Neural progenitor cell (in vitro differentiated cells): ENCODE results near the gene ARHGAP15. TPM values are rescaled to one million over a fixed set of nuclear protein-coding genes. Genes with fewer than 3 reads are reported as not detected.

Source experiments
- DNase-seq: peaks from one replicate; pipeline ENCODE4 v3.0.0-alpha.2; 2016; ENCODE audit warnings: low spot score
- H2AFZ ChIP-seq: fragments of 200-600 bp; sonication (generic); replicated peaks from 2 replicates; pipeline ENCODE4 v1.6.1; 2016; ENCODE audit warnings: antibody characterized with exemption
- H3F3A ChIP-seq: fragments of 200-600 bp; sonication (generic); 2 replicates; pipeline ENCODE4 v1.6.1; 2016; ENCODE audit warnings: antibody characterized with exemption, low read depth
- H3K27ac ChIP-seq: fragments of 200-600 bp; sonication (generic); 2 replicates; pipeline ENCODE4 v1.5.1; 2016; ENCODE audit warnings: mild to moderate bottlenecking
- H3K27me3 ChIP-seq: fragments of 200-600 bp; sonication (generic); 2 replicates; pipeline ENCODE4 v1.6.1; 2016; ENCODE audit warnings: mild to moderate bottlenecking, moderate library complexity
- H3K36me3 ChIP-seq: fragments of 200-600 bp; sonication (generic); 2 replicates; pipeline ENCODE4 v1.5.1; 2016
- H3K4me1 ChIP-seq: fragments of 200-600 bp; sonication (generic); 2 replicates; pipeline ENCODE4 v1.6.1; 2016; ENCODE audit warnings: mixed run types
- H3K4me2 ChIP-seq: fragments of 200-600 bp; sonication (generic); 2 replicates; pipeline ENCODE4 v1.6.1; 2016
- H3K4me3 ChIP-seq: fragments of 200-600 bp; sonication (generic); 2 replicates; pipeline ENCODE4 v1.5.1; 2016
- H3K79me2 ChIP-seq: fragments of 200-600 bp; sonication (generic); 2 replicates; pipeline ENCODE4 v1.6.1; 2016; ENCODE audit warnings: low read depth
- H3K9ac ChIP-seq: fragments of 200-600 bp; sonication (generic); 2 replicates; pipeline ENCODE4 v1.6.1; 2016
- H3K9me3 ChIP-seq: fragments of 200-600 bp; sonication (generic); 2 replicates; pipeline ENCODE4 v1.5.1; 2016; ENCODE audit warnings: low read depth
- H4K20me1 ChIP-seq: fragments of 200-600 bp; sonication (generic); 2 replicates; pipeline ENCODE4 v1.6.1; 2016; ENCODE audit warnings: low read depth
- H3K27ac Mint-ChIP-seq: 3 replicates; pipeline ENCODE4 v1.8.0; 2021; ENCODE audit warnings: mixed read lengths
- H3K27me3 Mint-ChIP-seq: 2 replicates; pipeline ENCODE4 v1.8.0; 2022; ENCODE audit warnings: low read depth, mild to moderate bottlenecking, inconsistent platforms, moderate library complexity, mixed read lengths; ENCODE audit not compliant: insufficient read depth
- H3K36me3 Mint-ChIP-seq: 3 replicates; pipeline ENCODE4 v1.8.0; 2021; ENCODE audit warnings: mixed read lengths
- H3K4me1 Mint-ChIP-seq: 3 replicates; pipeline ENCODE4 v1.8.0; 2021; ENCODE audit warnings: mixed read lengths
- H3K4me3 Mint-ChIP-seq: 3 replicates; pipeline ENCODE4 v1.8.0; 2021; ENCODE audit warnings: mild to moderate bottlenecking, moderate library complexity, mixed read lengths
- H3K9me3 Mint-ChIP-seq: 3 replicates; pipeline ENCODE4 v1.8.0; 2020; ENCODE audit warnings: mixed read lengths
- EZH2 ChIP-seq: fragments of 200-600 bp; sonication (generic); IDR thresholded peaks from 2 replicates; pipeline ENCODE4 v1.6.1; 2017; ENCODE audit warnings: antibody characterized with exemption, mild to moderate bottlenecking, moderate library complexity
- EZH2phosphoT487 ChIP-seq: fragments of 200-600 bp; sonication (generic); IDR thresholded peaks from 2 replicates; pipeline ENCODE4 v1.6.1; 2017; ENCODE audit warnings: antibody characterized with exemption
- total RNA-seq: library from RNA; depleted of rRNA; stranded (reverse); fragments of >200 nt; gene quantifications from 2 replicates; pipeline ENCODE4 v1.2.3, GENCODE V29; 2015; ENCODE audit warnings: low replicate concordance
- TF ChIP-seq, protein P1 (sequence below): fragments of 200-600 bp; sonication (generic); IDR thresholded peaks from 2 replicates; pipeline ENCODE4 v1.5.1; 2017; ENCODE audit warnings: antibody characterized with exemption, mild to moderate bottlenecking

The ARHGAP15 gene
- total RNA-seq, 1 donor from 2014 or later = 5.9 TPM

- no peak for DNase-seq
- Mint-ChIP-seq H3K9me3 (no peaks in the 10 kb centered on the region), H3K27ac (no peak overlapping the region), H3K27me3 (peaks cover under 1% of the 10 kb centered on the region), H3K36me3 (no peaks in the 10 kb centered on the region), H3K4me3 (no peak overlapping the region), H3K4me1 (peaks cover 4% of the 10 kb centered on the region)
- H3K4me1 ChIP-seq = peaks cover 8% of the 10 kb centered on the region
- no peaks in the 10 kb centered on the region for H3F3A ChIP-seq
- H4K20me1 ChIP-seq = no peaks in the 10 kb centered on the region
- no peaks in the 10 kb centered on the region for H3K27me3 ChIP-seq
- H3K4me2 ChIP-seq = no peak overlapping the region
- H3K9ac ChIP-seq = no peak overlapping the region
- H2AFZ ChIP-seq = no peak overlapping the region
- no peaks in the 10 kb centered on the region for H3K36me3 ChIP-seq
- no peaks in the 10 kb centered on the region for H3K9me3 ChIP-seq
- no peaks in the 10 kb centered on the region for H3K79me2 ChIP-seq
- TF ChIP-seq EZH2phosphoT487 = no peak
- TF ChIP-seq EZH2 = no peak
- TF ChIP-seq, protein P1, sequence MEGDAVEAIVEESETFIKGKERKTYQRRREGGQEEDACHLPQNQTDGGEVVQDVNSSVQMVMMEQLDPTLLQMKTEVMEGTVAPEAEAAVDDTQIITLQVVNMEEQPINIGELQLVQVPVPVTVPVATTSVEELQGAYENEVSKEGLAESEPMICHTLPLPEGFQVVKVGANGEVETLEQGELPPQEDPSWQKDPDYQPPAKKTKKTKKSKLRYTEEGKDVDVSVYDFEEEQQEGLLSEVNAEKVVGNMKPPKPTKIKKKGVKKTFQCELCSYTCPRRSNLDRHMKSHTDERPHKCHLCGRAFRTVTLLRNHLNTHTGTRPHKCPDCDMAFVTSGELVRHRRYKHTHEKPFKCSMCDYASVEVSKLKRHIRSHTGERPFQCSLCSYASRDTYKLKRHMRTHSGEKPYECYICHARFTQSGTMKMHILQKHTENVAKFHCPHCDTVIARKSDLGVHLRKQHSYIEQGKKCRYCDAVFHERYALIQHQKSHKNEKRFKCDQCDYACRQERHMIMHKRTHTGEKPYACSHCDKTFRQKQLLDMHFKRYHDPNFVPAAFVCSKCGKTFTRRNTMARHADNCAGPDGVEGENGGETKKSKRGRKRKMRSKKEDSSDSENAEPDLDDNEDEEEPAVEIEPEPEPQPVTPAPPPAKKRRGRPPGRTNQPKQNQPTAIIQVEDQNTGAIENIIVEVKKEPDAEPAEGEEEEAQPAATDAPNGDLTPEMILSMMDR = no peak
- no peak overlapping the region for H3K4me3 ChIP-seq
- H3K27ac ChIP-seq = no peak overlapping the region
Measured at GRCh38 chr2:143254110-143254509, 124.9 kb downstream of the ARHGAP15 start.

GRCh38 chr2:143255086-143255485, 125.9 kb downstream of the ARHGAP15 start:
- no peaks in the 10 kb centered on the region for H3K9me3 ChIP-seq
- no peaks in the 10 kb centered on the region for H3F3A ChIP-seq
- no peak overlapping the region for H3K4me2 ChIP-seq
- peaks cover 4% of the 10 kb centered on the region for H3K4me1 Mint-ChIP-seq
- H3K36me3 ChIP-seq = no peaks in the 10 kb centered on the region
- no peak overlapping the region for H3K9ac ChIP-seq
- no peaks in the 10 kb centered on the region for H4K20me1 ChIP-seq
- H3K4me3 Mint-ChIP-seq = no peak overlapping the region
- H3K27ac ChIP-seq = no peak overlapping the region
- no peak for DNase-seq
- H2AFZ ChIP-seq = no peak overlapping the region
- peaks cover 10% of the 10 kb centered on the region for H3K4me1 ChIP-seq
- no peaks in the 10 kb centered on the region for H3K79me2 ChIP-seq
- TF ChIP-seq, protein P1 = no peak
- TF ChIP-seq EZH2phosphoT487 (no peak), EZH2 (no peak)
- no peaks in the 10 kb centered on the region for H3K27me3 Mint-ChIP-seq
- H3K9me3 Mint-ChIP-seq = no peaks in the 10 kb centered on the region
- no peaks in the 10 kb centered on the region for H3K36me3 Mint-ChIP-seq
- H3K27me3 ChIP-seq = no peaks in the 10 kb centered on the region
- no peak overlapping the region for H3K4me3 ChIP-seq
- H3K27ac Mint-ChIP-seq = no peak overlapping the region

DNA sequence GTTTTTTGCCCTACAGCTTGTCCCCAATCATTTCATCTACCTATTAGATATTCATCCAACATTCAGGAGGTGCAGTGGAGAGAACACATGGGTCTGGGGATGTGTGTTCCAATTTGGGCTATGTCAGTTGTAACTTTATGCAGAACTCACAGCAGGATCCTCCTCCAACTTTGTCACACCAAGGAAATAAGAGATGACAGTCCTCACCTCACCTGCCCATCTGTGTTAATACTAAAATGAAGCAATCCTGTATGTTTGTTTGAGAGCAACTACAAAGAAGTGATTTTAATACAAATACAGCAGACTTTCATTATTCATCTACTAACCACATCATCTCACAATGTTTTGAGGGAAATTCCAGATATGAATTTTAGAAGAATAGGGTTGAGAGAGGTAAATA, 126.7 kb downstream of the ARHGAP15 start:
- Mint-ChIP-seq H3K9me3 (no peaks in the 10 kb centered on the region), H3K27ac (no peak overlapping the region), H3K4me1 (peaks cover 4% of the 10 kb centered on the region), H3K27me3 (no peaks in the 10 kb centered on the region), H3K36me3 (no peaks in the 10 kb centered on the region), H3K4me3 (no peak overlapping the region)
- Histone ChIP-seq H3K9me3 (no peaks in the 10 kb centered on the region), H3K9ac (no peak overlapping the region), H3F3A (no peaks in the 10 kb centered on the region), H3K36me3 (no peaks in the 10 kb centered on the region), H3K27me3 (no peaks in the 10 kb centered on the region), H2AFZ (no peak overlapping the region), H3K4me3 (no peak overlapping the region), H3K79me2 (no peaks in the 10 kb centered on the region), H4K20me1 (no peaks in the 10 kb centered on the region), H3K4me2 (no peak overlapping the region), H3K27ac (no peak overlapping the region), H3K4me1 (peaks cover 10% of the 10 kb centered on the region)
- TF ChIP-seq EZH2phosphoT487 = no peak
- no peak for TF ChIP-seq EZH2
- TF ChIP-seq, protein P1 = no peak
- DNase-seq = no peak
